ENCODE data around the gene GLDN. TPM values are rescaled to one million over a fixed set of nuclear protein-coding genes. Genes with fewer than 3 reads are reported as not detected.

Gene GLDN
- total RNA-seq, 1 donor from 2014 or later = 0.34 TPM

- H3K4me1 Mint-ChIP-seq (ENCODE audit: low read depth) = no peaks in the 10 kb centered on the region
- no peaks in the 10 kb centered on the region for H3K9me3 Mint-ChIP-seq
- no peak for DNase-seq (ENCODE audit: low spot score)
- intact Hi-C loops (cut with micrococcal nuclease) = no loop called here
- H3K27me3 Mint-ChIP-seq (ENCODE audit: low read depth) = peaks cover 2% of the 10 kb centered on the region
- no peak overlapping the region for H3K4me3 Mint-ChIP-seq (ENCODE audit: low read depth)
- no peak overlapping the region for H3K27ac Mint-ChIP-seq
- no peaks in the 10 kb centered on the region for H3K36me3 Mint-ChIP-seq (ENCODE audit: low read depth)
Measured at GRCh38 chr15:51332206-51333147, 9.0 kb upstream of the GLDN start.

DNA sequence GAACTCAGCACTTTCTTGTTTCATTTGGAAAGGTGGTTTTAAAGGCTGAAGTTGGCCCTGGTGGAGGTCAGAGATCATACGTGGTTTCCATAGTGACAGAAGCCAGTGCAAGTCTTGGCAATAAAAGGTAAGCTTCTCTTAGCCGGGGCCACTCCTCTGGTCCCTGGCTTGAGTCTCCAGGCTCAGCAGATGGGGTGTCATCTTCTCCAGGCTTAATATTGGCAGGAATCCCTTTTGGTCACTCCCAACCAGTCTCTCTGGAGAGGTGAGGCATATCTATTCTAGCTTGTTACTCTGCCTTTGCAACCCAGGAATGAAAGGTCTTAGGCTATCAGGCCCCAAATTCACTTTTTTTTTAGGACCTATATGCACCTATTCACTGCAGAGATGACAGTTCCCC, 7.9 kb upstream of the GLDN start:
- Mint-ChIP-seq H3K36me3 (ENCODE audit: low read depth) (no peaks in the 10 kb centered on the region), H3K27me3 (ENCODE audit: low read depth) (peaks cover 2% of the 10 kb centered on the region), H3K4me1 (ENCODE audit: low read depth) (no peaks in the 10 kb centered on the region), H3K27ac (no peak overlapping the region), H3K4me3 (ENCODE audit: low read depth) (no peak overlapping the region), H3K9me3 (no peaks in the 10 kb centered on the region)
- no peak for DNase-seq (ENCODE audit: low spot score)
- intact Hi-C loops (cut with micrococcal nuclease) = no loop called here

- no peaks in the 10 kb centered on the region for H3K36me3 Mint-ChIP-seq (ENCODE audit: low read depth)
- H3K27ac Mint-ChIP-seq = no peak overlapping the region
- H3K27me3 Mint-ChIP-seq (ENCODE audit: low read depth) = peaks cover 2% of the 10 kb centered on the region
- no peaks in the 10 kb centered on the region for H3K9me3 Mint-ChIP-seq
- H3K4me1 Mint-ChIP-seq (ENCODE audit: low read depth) = no peaks in the 10 kb centered on the region
- no peak overlapping the region for H3K4me3 Mint-ChIP-seq (ENCODE audit: low read depth)
- intact Hi-C loops (cut with micrococcal nuclease) = no loop called here
- DNase-seq (ENCODE audit: low spot score) = no peak
Measured at GRCh38 chr15:51334011-51334451, 7.4 kb upstream of the GLDN start.

- Mint-ChIP-seq H3K27ac (no peak overlapping the region), H3K36me3 (ENCODE audit: low read depth) (no peaks in the 10 kb centered on the region), H3K9me3 (no peaks in the 10 kb centered on the region), H3K4me1 (ENCODE audit: low read depth) (no peaks in the 10 kb centered on the region), H3K27me3 (ENCODE audit: low read depth) (peaks cover 10% of the 10 kb centered on the region), H3K4me3 (ENCODE audit: low read depth) (no peak overlapping the region)
- intact Hi-C loops (cut with micrococcal nuclease) = no loop called here
- DNase-seq (ENCODE audit: low spot score) = no peak
Measured at GRCh38 chr15:51335087-51335486, 6.4 kb upstream of the GLDN start.

DNA sequence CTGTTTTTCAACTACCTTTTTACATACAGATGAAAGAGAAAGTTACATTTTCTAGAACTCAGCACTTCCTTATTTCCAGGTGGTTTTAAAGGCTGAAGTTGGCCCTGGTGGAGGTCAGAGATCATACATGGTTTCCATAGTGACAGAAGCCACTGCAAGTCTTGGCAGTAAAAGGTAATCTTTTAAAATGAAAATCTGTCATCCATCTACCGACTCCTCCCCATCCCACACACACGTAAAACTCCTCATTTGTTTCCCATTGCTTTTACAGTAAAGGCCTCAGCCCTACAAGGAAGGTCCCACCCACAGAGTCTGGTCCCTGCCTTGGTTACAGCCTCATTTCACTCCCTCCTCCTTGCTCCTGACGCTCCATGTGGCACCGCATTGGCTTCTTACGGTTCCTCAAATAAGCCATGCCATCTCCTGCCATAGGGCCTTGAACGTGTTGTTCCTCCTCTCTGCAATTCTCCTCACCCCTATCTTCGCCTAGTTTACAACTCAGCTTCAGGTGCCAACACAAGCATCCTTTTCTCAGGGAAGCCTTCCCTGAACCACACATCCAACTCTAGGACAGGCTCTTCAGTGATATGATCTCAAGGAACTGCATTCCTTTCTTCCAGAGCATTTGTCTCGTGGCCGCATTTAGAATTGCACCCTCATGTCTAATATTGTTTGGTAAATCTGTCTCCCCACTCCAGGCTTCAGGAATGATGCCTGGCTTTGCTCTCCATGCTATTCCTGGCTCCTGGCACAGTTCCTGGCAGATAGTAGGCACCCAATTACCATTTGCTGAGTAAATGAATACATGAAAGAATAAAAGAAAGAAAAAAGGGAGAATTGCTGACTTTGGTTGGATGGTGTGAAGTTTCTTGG, 5.7 kb upstream of the GLDN start:
- Mint-ChIP-seq H3K9me3 (no peaks in the 10 kb centered on the region), H3K4me3 (ENCODE audit: low read depth) (no peak overlapping the region), H3K27ac (no peak overlapping the region)

GRCh38 chr15:51338496-51338895, 3.0 kb upstream of the GLDN start, which contains the start of gene CYP19A1:
TSS of gene CYP19A1 (minus strand) at chr15:51338596. CDS start at chr15:51242912, 95,684 bp downstream.
- intact Hi-C loops (cut with micrococcal nuclease) = no loop called here
- H3K4me1 Mint-ChIP-seq (ENCODE audit: low read depth) = no peaks in the 10 kb centered on the region
- DNase-seq (ENCODE audit: low spot score) = no peak
- peaks cover 28% of the 10 kb centered on the region for H3K27me3 Mint-ChIP-seq (ENCODE audit: low read depth)
- no peak within 1 kb of the TSS for H3K27ac Mint-ChIP-seq
- H3K4me3 Mint-ChIP-seq (ENCODE audit: low read depth) = no peak within 1 kb of the TSS
- H3K36me3 Mint-ChIP-seq (ENCODE audit: low read depth) = no peaks in the 10 kb centered on the region
- no peaks in the 10 kb centered on the region for H3K9me3 Mint-ChIP-seq

More for the DNA sequence above, 5.7 kb upstream of the GLDN start:
- DNase-seq (ENCODE audit: low spot score) = no peak
- H3K36me3 Mint-ChIP-seq (ENCODE audit: low read depth) = no peaks in the 10 kb centered on the region
- no peaks in the 10 kb centered on the region for H3K4me1 Mint-ChIP-seq (ENCODE audit: low read depth)
- intact Hi-C loops (cut with micrococcal nuclease) = no loop called here
- H3K27me3 Mint-ChIP-seq (ENCODE audit: low read depth) = peaks cover 14% of the 10 kb centered on the region

DNA sequence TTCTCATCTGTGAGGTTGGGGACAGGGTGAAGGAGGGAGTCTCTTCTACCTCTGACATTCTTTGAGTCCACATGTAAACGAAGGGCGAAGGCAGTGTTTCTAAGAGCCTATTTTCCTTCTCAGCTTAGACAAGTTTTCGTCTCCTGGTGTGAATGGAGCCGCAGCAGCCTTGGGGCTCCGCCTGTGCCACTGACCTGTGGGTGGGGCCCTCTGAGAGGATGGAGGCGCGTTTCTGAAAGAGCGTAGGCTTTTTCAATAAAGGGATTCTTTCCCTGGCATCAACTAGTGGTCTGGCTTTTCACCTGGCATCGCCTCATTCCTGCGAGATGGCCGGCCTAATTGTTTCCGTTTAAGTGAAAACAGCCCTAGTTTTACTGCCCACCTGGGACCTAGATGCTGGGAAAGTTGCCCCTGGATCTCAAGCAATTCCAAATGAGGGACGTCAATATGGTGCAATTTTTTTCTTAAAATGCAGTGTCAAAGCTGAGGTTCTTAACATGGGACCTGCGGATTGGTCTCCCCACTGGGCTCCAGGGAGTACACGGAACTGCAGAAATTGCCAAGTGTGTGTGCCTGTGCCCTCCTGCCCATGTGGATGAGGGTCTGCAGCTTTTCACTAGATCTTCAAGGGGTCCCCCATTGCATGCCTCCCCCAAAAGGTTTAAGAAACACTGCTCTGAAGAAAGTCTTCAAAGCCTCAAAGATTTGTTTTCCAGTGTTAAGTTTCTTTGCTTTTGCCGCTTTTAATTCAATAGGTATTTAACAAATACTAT, 958 bp downstream of the GLDN start:
- Mint-ChIP-seq H3K36me3 (ENCODE audit: low read depth) (no peaks in the 10 kb centered on the region), H3K9me3 (no peaks in the 10 kb centered on the region), H3K4me3 (ENCODE audit: low read depth) (no peak overlapping the region), H3K4me1 (ENCODE audit: low read depth) (no peaks in the 10 kb centered on the region), H3K27ac (no peak overlapping the region), H3K27me3 (ENCODE audit: low read depth) (peaks cover 33% of the 10 kb centered on the region)
- no peak for DNase-seq (ENCODE audit: low spot score)
- intact Hi-C loops (cut with micrococcal nuclease) = no loop called here

DNA sequence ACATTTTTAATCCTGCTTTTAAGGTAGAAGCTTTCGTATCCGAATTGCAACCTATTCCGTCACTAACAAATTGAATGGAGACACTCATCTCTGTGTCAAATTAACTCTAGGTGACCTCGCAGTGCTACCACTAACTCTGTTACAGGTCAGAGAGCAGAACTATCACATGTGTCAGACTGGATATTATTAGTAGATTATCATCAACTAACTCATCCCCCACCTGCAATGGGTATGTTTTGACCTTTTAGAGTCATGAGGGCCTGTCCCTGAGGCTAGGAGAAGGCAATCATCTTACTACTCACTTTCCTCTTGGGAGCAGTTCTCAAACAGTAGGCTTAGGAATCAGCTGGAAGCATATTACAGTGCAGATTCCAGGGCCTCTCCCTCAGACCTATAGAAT, 2.0 kb downstream of the GLDN start:
- no peaks in the 10 kb centered on the region for H3K4me1 Mint-ChIP-seq (ENCODE audit: low read depth)
- intact Hi-C loops (cut with micrococcal nuclease) = no loop called here
- no peak overlapping the region for H3K4me3 Mint-ChIP-seq (ENCODE audit: low read depth)
- DNase-seq (ENCODE audit: low spot score) = no peak
- peaks cover 35% of the 10 kb centered on the region for H3K27me3 Mint-ChIP-seq (ENCODE audit: low read depth)
- no peak overlapping the region for H3K27ac Mint-ChIP-seq
- no peaks in the 10 kb centered on the region for H3K36me3 Mint-ChIP-seq (ENCODE audit: low read depth)
- H3K9me3 Mint-ChIP-seq = no peaks in the 10 kb centered on the region

- Mint-ChIP-seq H3K4me1 (ENCODE audit: low read depth) (peaks cover 3% of the 10 kb centered on the region), H3K27me3 (ENCODE audit: low read depth) (peaks cover 31% of the 10 kb centered on the region), H3K4me3 (ENCODE audit: low read depth) (no peak overlapping the region), H3K36me3 (ENCODE audit: low read depth) (no peaks in the 10 kb centered on the region), H3K27ac (no peak overlapping the region), H3K9me3 (no peaks in the 10 kb centered on the region)
- no peak for DNase-seq (ENCODE audit: low spot score)
- intact Hi-C loops (cut with micrococcal nuclease) = no loop called here
Measured at GRCh38 chr15:51346136-51346535, 4.7 kb downstream of the GLDN start.

DNA sequence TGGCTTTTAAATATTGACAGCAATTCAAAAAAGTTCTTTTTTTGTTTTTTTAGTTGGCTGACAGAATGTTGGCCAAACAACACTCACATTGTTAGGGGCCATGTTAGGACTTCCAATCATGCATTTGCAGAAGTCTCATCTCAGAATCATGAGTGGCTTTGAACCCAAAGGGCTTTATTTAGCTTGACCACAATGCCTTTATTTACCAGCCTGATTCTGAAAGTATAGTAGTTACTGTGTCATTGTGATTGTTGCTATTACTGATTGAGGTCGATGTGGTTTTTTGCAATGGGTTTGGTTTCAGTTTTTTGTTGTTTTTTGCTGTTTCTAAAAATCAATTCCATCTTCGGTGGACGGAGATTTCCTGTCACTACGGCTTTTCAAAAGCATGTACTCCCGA, 7.2 kb downstream of the GLDN start:
- Mint-ChIP-seq H3K4me3 (ENCODE audit: low read depth) (no peak overlapping the region), H3K27me3 (ENCODE audit: low read depth) (peaks cover 28% of the 10 kb centered on the region), H3K27ac (no peak overlapping the region), H3K36me3 (ENCODE audit: low read depth) (no peaks in the 10 kb centered on the region), H3K9me3 (no peaks in the 10 kb centered on the region), H3K4me1 (ENCODE audit: low read depth) (peaks cover 3% of the 10 kb centered on the region)
- no peak for DNase-seq (ENCODE audit: low spot score)
- intact Hi-C loops (cut with micrococcal nuclease) = no loop called here

DNA sequence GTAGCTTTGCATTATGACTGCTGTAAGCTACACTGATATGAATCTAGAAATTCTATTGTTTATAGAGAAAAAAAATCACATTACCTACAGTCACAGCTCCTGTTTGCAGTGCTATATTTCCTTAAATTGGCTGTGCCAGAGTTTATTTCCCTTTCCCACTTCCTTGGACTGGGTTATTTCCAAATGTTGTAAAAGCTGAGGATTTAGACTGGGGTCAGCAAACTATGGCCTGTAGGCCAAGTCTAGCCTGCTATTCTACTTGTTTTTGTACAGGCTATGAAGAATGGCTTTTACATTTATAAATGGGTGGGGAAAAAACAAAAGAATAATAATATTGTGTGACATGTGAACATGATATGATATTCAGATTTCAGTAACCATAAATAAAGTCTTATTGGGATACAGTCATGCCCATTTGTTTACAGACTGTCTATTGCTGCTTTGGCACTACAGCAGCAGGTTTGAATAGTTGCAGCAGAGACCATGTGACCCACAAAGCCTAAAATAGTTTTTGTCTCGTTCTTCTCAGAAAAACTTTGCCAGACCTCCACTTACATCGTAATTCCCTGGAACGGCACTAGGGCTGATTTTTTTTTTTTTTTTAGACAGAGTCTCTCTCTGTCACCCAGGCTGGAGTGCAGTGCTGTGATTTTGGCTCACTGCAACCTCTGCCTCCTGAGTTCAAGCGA, 7.8 kb downstream of the GLDN start:
- Mint-ChIP-seq H3K4me3 (ENCODE audit: low read depth) (no peak overlapping the region), H3K9me3 (no peaks in the 10 kb centered on the region), H3K27ac (no peak overlapping the region), H3K36me3 (ENCODE audit: low read depth) (no peaks in the 10 kb centered on the region), H3K27me3 (ENCODE audit: low read depth) (peaks cover 28% of the 10 kb centered on the region), H3K4me1 (ENCODE audit: low read depth) (peaks cover 3% of the 10 kb centered on the region)
- no peak for DNase-seq (ENCODE audit: low spot score)
- intact Hi-C loops (cut with micrococcal nuclease) = no loop called here

GRCh38 chr15:51350723-51351122, 9.3 kb downstream of the GLDN start:
- intact Hi-C loops (cut with micrococcal nuclease) = no loop called here
- Mint-ChIP-seq H3K4me3 (ENCODE audit: low read depth) (no peak overlapping the region), H3K9me3 (no peaks in the 10 kb centered on the region), H3K4me1 (ENCODE audit: low read depth) (peaks cover 3% of the 10 kb centered on the region), H3K27me3 (ENCODE audit: low read depth) (peaks cover 29% of the 10 kb centered on the region), H3K27ac (no peak overlapping the region), H3K36me3 (ENCODE audit: low read depth) (no peaks in the 10 kb centered on the region)
- DNase-seq (ENCODE audit: low spot score) = no peak
